ENCODE results near the gene UBAC1.

The UBAC1 gene

GRCh38 chr9:135994501-135995192 is 33.5 kb upstream of the UBAC1 start:
- in situ Hi-C loops (cut with MboI; ENCODE audit: low sequenced_read_pairs): no loop called here

- in situ Hi-C loops (cut with MboI; ENCODE audit: low sequenced_read_pairs): no loop called here
These were observed 32.8 kb upstream of the UBAC1 start for GRCh38 chr9:135993765-135994500.

- in situ Hi-C loops (cut with MboI; ENCODE audit: low sequenced_read_pairs): no loop called here
These were observed 32.2 kb upstream of the UBAC1 start for GRCh38 chr9:135993409-135993742.

GRCh38 chr9:135992486-135993408 is 31.6 kb upstream of the UBAC1 start:
- in situ Hi-C loops (cut with MboI; ENCODE audit: low sequenced_read_pairs): no loop called here

- in situ Hi-C loops (cut with MboI; ENCODE audit: low sequenced_read_pairs): no loop called here
These were observed 30.6 kb upstream of the UBAC1 start for GRCh38 chr9:135991771-135992170.

GRCh38 chr9:135990468-135991429 is 29.6 kb upstream of the UBAC1 start:
- in situ Hi-C loops (cut with MboI; ENCODE audit: low sequenced_read_pairs): no loop called here

- in situ Hi-C loops (cut with MboI; ENCODE audit: low sequenced_read_pairs): no loop called here
These were observed 28.7 kb upstream of the UBAC1 start for GRCh38 chr9:135989722-135990467.

GRCh38 chr9:135989157-135989556 is 28.0 kb upstream of the UBAC1 start:
- in situ Hi-C loops (cut with MboI; ENCODE audit: low sequenced_read_pairs): no loop called here

- in situ Hi-C loops (cut with MboI; ENCODE audit: low sequenced_read_pairs): no loop called here
These were observed 27.3 kb upstream of the UBAC1 start for GRCh38 chr9:135988493-135988892.

- in situ Hi-C loops (cut with MboI; ENCODE audit: low sequenced_read_pairs): no loop called here
These were observed 26.7 kb upstream of the UBAC1 start for GRCh38 chr9:135987838-135988404.

- in situ Hi-C loops (cut with MboI; ENCODE audit: low sequenced_read_pairs): no loop called here
These were observed 25.4 kb upstream of the UBAC1 start for GRCh38 chr9:135986605-135987004.

- in situ Hi-C loops (cut with MboI; ENCODE audit: low sequenced_read_pairs): no loop called here
These were observed 24.7 kb upstream of the UBAC1 start for GRCh38 chr9:135985889-135986288.

GRCh38 chr9:135985459-135985774 is 24.2 kb upstream of the UBAC1 start:
- in situ Hi-C loops (cut with MboI; ENCODE audit: low sequenced_read_pairs): no loop called here

- in situ Hi-C loops (cut with MboI; ENCODE audit: low sequenced_read_pairs): no loop called here
These were observed 23.0 kb upstream of the UBAC1 start for GRCh38 chr9:135984072-135984710.

GRCh38 chr9:135983208-135984071 is 22.3 kb upstream of the UBAC1 start:
- in situ Hi-C loops (cut with MboI; ENCODE audit: low sequenced_read_pairs): no loop called here

- in situ Hi-C loops (cut with MboI; ENCODE audit: low sequenced_read_pairs): no loop called here
These were observed 21.5 kb upstream of the UBAC1 start for GRCh38 chr9:135982499-135983207.

GRCh38 chr9:135980926-135981630 is 19.9 kb upstream of the UBAC1 start:
- in situ Hi-C loops (cut with MboI; ENCODE audit: low sequenced_read_pairs): no loop called here

Data from HL-60/S4 treated with phorbol 12-myristate 13-acetate at 8.2 ng/mL for 4 days and 3 days (cell line).